GM12878 (cell line): ENCODE results near the gene ARHGEF7. TPM values are rescaled to one million over a fixed set of nuclear protein-coding genes. Genes with fewer than 3 reads are reported as not detected.

Source experiments
- ATAC-seq: fragments of 200-7000 bp; cut with Tn5 transposase; 3 replicates; pipeline ENCODE4 v1.9.1; 2020; ENCODE audit warnings: mild to moderate bottlenecking, moderate library complexity
- BruUV-seq: library from RNA; stranded (reverse); fragments of 400-500 nt; replicated peaks from 2 replicates; lab custom pipeline; 2021; lab: Mats Ljungman, UMichigan
- CTCF ChIA-PET: fragments of 300-600 bp; sonication (Branson Sonifier 250); formaldehyde crosslinking; extraction: SDS; loops from one replicate; lab custom pipeline; 2021; ENCODE audit warnings: inconsistent platforms; lab: Yijun Ruan, JAX
- POLR2A ChIA-PET: fragments of 350-600 bp; formaldehyde crosslinking; extraction: SDS; loops from one replicate; lab custom pipeline; 2021; ENCODE audit warnings: inconsistent platforms; lab: Charles Lee
- RAD21 ChIA-PET: fragments of 300-600 bp; sonication (Branson Sonifier 250); formaldehyde crosslinking; loops from one replicate; lab custom pipeline; 2023; ENCODE audit warnings: antibody characterized with exemption; ENCODE audit not compliant: unreplicated experiment; lab: Charles Lee
- SMC1A ChIA-PET: fragments of 300-600 bp; sonication (Branson Sonifier 250); formaldehyde crosslinking; loops from one replicate; lab custom pipeline; 2023; ENCODE audit not compliant: unreplicated experiment, uncharacterized antibody; lab: Charles Lee
- DNase-seq: peaks from one replicate; pipeline ENCODE4 v3.0.0-alpha.2; 2011; ENCODE audit warnings: low read depth, low spot score
- FAIRE-seq: peaks from 3 replicates; lab custom pipeline; 2011; peaks lifted over from hg19 to GRCh38; lab: Jason Lieb, UNC
- H2AFZ ChIP-seq: 2 replicates; pipeline ENCODE4 v1.6.0; 2011; ENCODE audit warnings: low read depth, low read length, control low read depth; ENCODE audit not compliant: control insufficient read depth
- H3K27ac ChIP-seq: 2 replicates; pipeline ENCODE4 v1.5.1; 2011; ENCODE audit warnings: control low read depth; ENCODE audit not compliant: control insufficient read depth, insufficient read depth
- H3K27me3 ChIP-seq, 2 experiments: replicated peaks in 1 of 2; 2 replicates each; pipeline versions ENCODE4 v1.6.0 to v1.6.1; 2011; ENCODE audit warnings: low read length in 1 of 2; ENCODE audit not compliant: control insufficient read depth in 2 of 2, insufficient read depth in 2 of 2
- H3K36me3 ChIP-seq, 2 experiments: 2 replicates each; pipeline ENCODE4 v1.5.1; 2011; ENCODE audit warnings: low read length in 1 of 2; ENCODE audit not compliant: control insufficient read depth in 2 of 2, insufficient read depth in 2 of 2
- H3K4me1 ChIP-seq: 2 replicates; pipeline ENCODE4 v1.6.1; 2011; ENCODE audit warnings: mild to moderate bottlenecking, low read length, moderate library complexity, mixed read lengths; ENCODE audit not compliant: control insufficient read depth, insufficient read depth
- H3K4me2 ChIP-seq: 2 replicates; pipeline ENCODE4 v1.6.0; 2011; ENCODE audit warnings: control low read depth; ENCODE audit not compliant: control insufficient read depth, insufficient read depth
- H3K4me3 ChIP-seq: fragments of 200-600 bp; sonication (generic); 2 replicates; pipeline ENCODE4 v1.5.1; 2016
- H3K79me2 ChIP-seq: 2 replicates; pipeline ENCODE4 v1.6.0; 2011; ENCODE audit warnings: low read length; ENCODE audit not compliant: control insufficient read depth, insufficient read depth
- H3K9ac ChIP-seq: 2 replicates; pipeline ENCODE4 v1.8.0; 2011; ENCODE audit warnings: low read length, control low read depth, mixed read lengths; ENCODE audit not compliant: control insufficient read depth, insufficient read depth
- H3K9me3 ChIP-seq: replicated peaks from 3 replicates; pipeline ENCODE4 v1.5.1; 2011; ENCODE audit warnings: mild to moderate bottlenecking, low read length; ENCODE audit not compliant: control insufficient read depth, insufficient read depth
- H4K20me1 ChIP-seq: 2 replicates; pipeline ENCODE4 v1.6.0; 2011; ENCODE audit not compliant: control insufficient read depth, insufficient read depth
- ASH2L ChIP-seq: fragments of 300-600, 200-600 bp; sonication (generic); IDR thresholded peaks from 2 replicates; pipeline ENCODE4 v1.6.1; 2017; ENCODE audit warnings: low read depth, mild to moderate bottlenecking, borderline replicate concordance
- BCL11A ChIP-seq: IDR thresholded peaks from 2 replicates; pipeline ENCODE4 v1.6.1; 2011; ENCODE audit warnings: low read depth, low read length
- BCLAF1 ChIP-seq: fragments of 450-650 bp; IDR thresholded peaks from 2 replicates; pipeline ENCODE4 v1.6.1; 2017; ENCODE audit warnings: antibody characterized with exemption, mild to moderate bottlenecking, moderate library complexity
- BRCA1 ChIP-seq: IDR thresholded peaks from 2 replicates; pipeline ENCODE4 v1.6.1; 2011; ENCODE audit warnings: low read depth, low read length, improper control_type of control experiment
- HCFC1 ChIP-seq: fragments of 150-350 bp; IDR thresholded peaks from 2 replicates; pipeline ENCODE4 v1.6.1; 2014; ENCODE audit warnings: low read length
- HDAC2 ChIP-seq: fragments of 200-600 bp; sonication (generic); IDR thresholded peaks from 2 replicates; pipeline ENCODE4 v1.6.1; 2017
- JUND ChIP-seq: IDR thresholded peaks from 2 replicates; pipeline ENCODE4 v1.6.1; 2012; ENCODE audit warnings: low read depth, mild to moderate bottlenecking, low read length, improper control_type of control experiment, moderate library complexity
- MLLT1 ChIP-seq: fragments of 450-650 bp; IDR thresholded peaks from 2 replicates; pipeline ENCODE4 v1.6.1; 2016; ENCODE audit warnings: mild to moderate bottlenecking
- NR2F1 ChIP-seq: fragments of 450-650 bp; conservative IDR thresholded peaks from 2 replicates; pipeline ENCODE4 v1.6.1; 2017; ENCODE audit warnings: mild to moderate bottlenecking
- PAX5 ChIP-seq: IDR thresholded peaks from 2 replicates; pipeline ENCODE4 v1.6.1; 2011; ENCODE audit warnings: low read depth, low read length, borderline replicate concordance
- RBBP5 ChIP-seq: fragments of 200-600 bp; sonication (generic); conservative IDR thresholded peaks from 2 replicates; pipeline ENCODE4 v1.6.1; 2016
- SMAD1 ChIP-seq: fragments of 450-650 bp; IDR thresholded peaks from 2 replicates; pipeline ENCODE4 v1.6.1; 2018; ENCODE audit warnings: mild to moderate bottlenecking, low read depth; ENCODE audit not compliant: partially characterized antibody
- USF2 ChIP-seq: IDR thresholded peaks from 2 replicates; pipeline ENCODE4 v1.6.1; 2011; ENCODE audit warnings: low read depth, low read length, improper control_type of control experiment, borderline replicate concordance
- ZZZ3 ChIP-seq: IDR thresholded peaks from 2 replicates; pipeline ENCODE4 v1.6.1; 2011; ENCODE audit warnings: low read depth; ENCODE audit not compliant: control insufficient read depth, insufficient read length
- WGBS: methylation state at CpG from one replicate; pipeline ENCODE4 v1.1.6; 2016; ENCODE audit warnings: low lambda C conversion rate; ENCODE audit not compliant: insufficient replicate concordance, insufficient coverage; ENCODE audit errors: missing lambda C conversion rate; 5-methylcytosine and 5-hydroxymethylcytosine counted together
- in situ Hi-C: fragments of 300-500 bp; cut with MboI; formaldehyde crosslinking; loops from 9 replicates; pipeline ENCODE4 v1.14.3; 2018; ENCODE audit warnings: mixed read lengths
- intact Hi-C: fragments of 100-400 bp; cut with micrococcal nuclease; formaldehyde crosslinking; loops from one replicate; pipeline ENCODE4 v1.14.2; 2022; ENCODE audit not compliant: unreplicated experiment
- polyA plus RNA-seq, 11 experiments: library from polyadenylated mRNA; depleted of rRNA in 4 of 11; unstranded in 6 of 11; stranded (reverse) in 5 of 11; fragments of >200 nt; fragmentation: Nextera tagmentation in 4 of 11; fragmentation: Illumina TruSeq in 1 of 11; extraction: Ambion mirVana in 4 of 11; extraction: Trizol in 1 of 11; gene quantifications; 1 replicate in 1 of 11; 2 replicates in 10 of 11; pipeline versions ENCODE4 v1.2.1 to v1.2.3, GENCODE V29; 2011 to 2016; ENCODE audit warnings: inconsistent platforms in 2 of 11, missing spikeins in 2 of 11, low read depth in 1 of 11
- total RNA-seq, 4 experiments: library from RNA; depleted of rRNA in 3 of 4; stranded (reverse); fragments of >200 nt in 3 of 4; fragmentation: Illumina TruSeq in 1 of 4; extraction: Trizol in 1 of 4; gene quantifications; 2 replicates each; pipeline versions ENCODE4 v1.2.1 to v1.2.3, GENCODE V29; 2013 to 2021
- TF ChIP-seq, protein P1 (sequence below), 3 experiments: IDR thresholded peaks in 2 of 3; conservative IDR thresholded peaks in 1 of 3; 2 replicates each; pipeline ENCODE4 v1.5.1; 2011; ENCODE audit warnings: low read depth in 3 of 3, low read length in 3 of 3, mild to moderate bottlenecking in 3 of 3, control low read depth in 2 of 3, moderate library complexity in 2 of 3, inconsistent platforms in 1 of 3, mixed read lengths in 1 of 3; ENCODE audit not compliant: control insufficient read depth in 2 of 3, insufficient read depth in 1 of 3; ENCODE audit errors: extremely low read depth in 1 of 3

ARHGEF7 gene
- total and polyA plus RNA-seq, 10 of the 15 experiments (the other 5 are each of a cell fraction or from before 2014, with no cell fraction given), result 4.7 to 65.5 (median 36.6) TPM

- TF ChIP-seq NR2F1, result no peak
- TF ChIP-seq MLLT1, result no peak
- no peak for TF ChIP-seq ASH2L
- no peak for TF ChIP-seq RBBP5
Observed at GRCh38 chr13:111112196-111112595, 2.9 kb upstream of the ARHGEF7 start (continued).

- H2AFZ ChIP-seq, result peak overlapping the region; percentile 63; the same call in 1 of the 2 replicates
- RAD21 ChIA-PET, result no interaction called here
- intact Hi-C loops, result no loop called here
- no peaks in the 10 kb centered on the region for H3K36me3 ChIP-seq
- no peak overlapping the region for H3K9ac ChIP-seq
- BruUV-seq, result no TSS peak
- no peak for DNase-seq
- CTCF ChIA-PET, result no interaction called here
- no peak for FAIRE-seq
- no peaks in the 10 kb centered on the region; the same call in 1 of the 2 replicates for H3K4me1 ChIP-seq
- ATAC-seq, result peak; percentile 78
- no peaks in the 10 kb centered on the region for H3K79me2 ChIP-seq
- SMC1A ChIA-PET, result no interaction called here
- H4K20me1 ChIP-seq, result no peaks in the 10 kb centered on the region
- no peak overlapping the region for H3K27ac ChIP-seq
- POLR2A ChIA-PET, result no interaction called here
- peak overlapping the region; percentile 77; the same call in 1 of the 2 replicates for H3K4me3 ChIP-seq
- H3K27me3 ChIP-seq, result peaks cover 13 to 37% of the 10 kb centered on the region in 2 experiments
- in situ Hi-C loops, result no loop called here
- no peaks in the 10 kb centered on the region; the same call in 2 of the 3 replicates for H3K9me3 ChIP-seq
- peak overlapping the region; percentile 81 for H3K4me2 ChIP-seq
- 6% methylated on average over 46 of the region's 56 CpGs for WGBS
- no peak for TF ChIP-seq USF2
- no peak for TF ChIP-seq HCFC1
- no peak for TF ChIP-seq ZZZ3
- no peak for TF ChIP-seq PAX5
- TF ChIP-seq SMAD1, result no peak
- no peak for TF ChIP-seq JUND
- no peak for TF ChIP-seq BCL11A
- TF ChIP-seq BCLAF1, result no peak
- TF ChIP-seq HDAC2, result no peak
- TF ChIP-seq, protein P1, sequence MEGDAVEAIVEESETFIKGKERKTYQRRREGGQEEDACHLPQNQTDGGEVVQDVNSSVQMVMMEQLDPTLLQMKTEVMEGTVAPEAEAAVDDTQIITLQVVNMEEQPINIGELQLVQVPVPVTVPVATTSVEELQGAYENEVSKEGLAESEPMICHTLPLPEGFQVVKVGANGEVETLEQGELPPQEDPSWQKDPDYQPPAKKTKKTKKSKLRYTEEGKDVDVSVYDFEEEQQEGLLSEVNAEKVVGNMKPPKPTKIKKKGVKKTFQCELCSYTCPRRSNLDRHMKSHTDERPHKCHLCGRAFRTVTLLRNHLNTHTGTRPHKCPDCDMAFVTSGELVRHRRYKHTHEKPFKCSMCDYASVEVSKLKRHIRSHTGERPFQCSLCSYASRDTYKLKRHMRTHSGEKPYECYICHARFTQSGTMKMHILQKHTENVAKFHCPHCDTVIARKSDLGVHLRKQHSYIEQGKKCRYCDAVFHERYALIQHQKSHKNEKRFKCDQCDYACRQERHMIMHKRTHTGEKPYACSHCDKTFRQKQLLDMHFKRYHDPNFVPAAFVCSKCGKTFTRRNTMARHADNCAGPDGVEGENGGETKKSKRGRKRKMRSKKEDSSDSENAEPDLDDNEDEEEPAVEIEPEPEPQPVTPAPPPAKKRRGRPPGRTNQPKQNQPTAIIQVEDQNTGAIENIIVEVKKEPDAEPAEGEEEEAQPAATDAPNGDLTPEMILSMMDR (IDR thresholded peaks at IDR 0.05 in 2 of 3, conservative IDR thresholded peaks at IDR 0.05 in 1 of 3; ENCODE audit: control insufficient read depth in 2 of 3, extremely low read depth in 1 of 3, insufficient read depth in 1 of 3, low read depth in 3 of 3, low read length in 3 of 3), result no peak
- TF ChIP-seq BRCA1, result no peak
Observed at GRCh38 chr13:111114362-111115060, 599 bp upstream of the ARHGEF7 start.
